AG04450 (cell line): ENCODE measurements around the gene FLYWCH1. TPM values are rescaled to one million over a fixed set of nuclear protein-coding genes. Genes with fewer than 3 reads are reported as not detected.

ENCODE experiments used
- CTCF ChIA-PET: fragments of 300-600, 350-600 bp; formaldehyde crosslinking; extraction: SDS; loops from one replicate; lab custom pipeline; 2022; ENCODE audit warnings: antibody characterized with exemption, inconsistent platforms; lab: Charles Lee
- POLR2A ChIA-PET: fragments of 350-600 bp; formaldehyde crosslinking; extraction: SDS; loops from one replicate; lab custom pipeline; 2021; ENCODE audit warnings: antibody characterized with exemption, inconsistent platforms; lab: Yijun Ruan, JAX
- DNase-seq: peaks from one replicate; pipeline ENCODE4 v3.0.0-alpha.2; 2011; ENCODE audit warnings: low read depth, low spot score
- H3K27ac ChIP-seq: one replicate; pipeline ENCODE4 v1.5.1; 2012; ENCODE audit warnings: low read depth, low read length, control low read depth
- H3K27me3 ChIP-seq: one replicate; pipeline ENCODE4 v1.6.0; 2012; ENCODE audit warnings: low read length; ENCODE audit not compliant: control insufficient read depth, insufficient read depth
- H3K4me3 ChIP-seq: 2 replicates; pipeline ENCODE4 v1.5.1; 2011; ENCODE audit warnings: mild to moderate bottlenecking, low read depth, low read length, control low read depth
- H3K9me3 ChIP-seq: 2 replicates; pipeline ENCODE4 v1.5.1; 2012; ENCODE audit warnings: low read length; ENCODE audit not compliant: control insufficient read depth, insufficient read depth
- CTCF ChIP-seq: IDR thresholded peaks from 2 replicates; pipeline ENCODE4 v1.5.1; 2011; ENCODE audit warnings: low read depth, low read length, control low read depth, inconsistent platforms
- polyA plus RNA-seq: library from polyadenylated mRNA; depleted of rRNA; stranded (reverse); fragments of >200 nt; gene quantifications from 2 replicates; pipeline ENCODE4 v1.2.3, GENCODE V29; 2011

Gene FLYWCH1
- polyA plus RNA-seq, 1 experiment = 15.1 TPM

- Histone ChIP-seq H3K27ac (peak overlapping the region; percentile 70), H3K9me3 (no peaks in the 10 kb centered on the region; the same call in 1 of the 2 replicates), H3K4me3 (peak overlapping the region; percentile 75), H3K27me3 (no peaks in the 10 kb centered on the region)
- CTCF ChIA-PET = interaction anchor here (0.9 to 1.0 kb wide), 2 partner anchors 17 to 23 kb away, joined by 3 to 4 read pairs; no protein-coding TSS in a partner anchor
- POLR2A ChIA-PET = interaction anchor here (0.7 kb wide), 1 partner anchor 22 kb away, joined by 5 read pairs; the partner anchor contains the start of gene FLYWCH2
- TF ChIP-seq CTCF = peak; percentile 82
- DNase-seq = peak; percentile 55
These were observed 7.4 kb upstream of the FLYWCH1 start for GRCh38 chr16:2904100-2904921.

GRCh38 chr16:2904922-2905240 lies 6.8 kb upstream of the FLYWCH1 start:
- ChIA-PET POLR2A (interaction anchor here (1.0 to 1.7 kb wide), 3 partner anchors 22 to 152 kb away, joined by 4 to 11 read pairs (median 5); partner anchors contain the start of genes FLYWCH2 and SRRM2), CTCF (no interaction called here)
- H3K9me3 ChIP-seq = no peaks in the 10 kb centered on the region; the same call in 1 of the 2 replicates
- no peak for TF ChIP-seq CTCF
- peak overlapping the region; percentile 75 for H3K4me3 ChIP-seq
- no peak for DNase-seq
- H3K27me3 ChIP-seq = no peaks in the 10 kb centered on the region
- peak overlapping the region; percentile 31 for H3K27ac ChIP-seq

GRCh38 chr16:2905241-2905987 lies 6.3 kb upstream of the FLYWCH1 start:
- ChIA-PET CTCF (interaction anchor here (0.6 to 1.2 kb wide), 5 partner anchors 10 to 66 kb away, joined by 3 to 7 read pairs (median 4); no protein-coding TSS in a partner anchor), POLR2A (interaction anchor here (0.5 to 1.7 kb wide), 13 partner anchors 13 to 302 kb away, joined by 3 to 11 read pairs (median 4); partner anchors contain the start of genes FLYWCH2, PKMYT1, PRSS41 and SRRM2)
- peak; percentile 99 for DNase-seq
- no peaks in the 10 kb centered on the region; the same call in 1 of the 2 replicates for H3K9me3 ChIP-seq
- no peak for TF ChIP-seq CTCF
- peak overlapping the region; percentile 31 for H3K27ac ChIP-seq
- H3K4me3 ChIP-seq = peak overlapping the region; percentile 75
- H3K27me3 ChIP-seq = no peaks in the 10 kb centered on the region

- Histone ChIP-seq H3K27me3 (no peaks in the 10 kb centered on the region), H3K27ac (no peak overlapping the region), H3K4me3 (no peak overlapping the region), H3K9me3 (no peaks in the 10 kb centered on the region; the same call in 1 of the 2 replicates)
- ChIA-PET POLR2A (interaction anchor here (0.5 to 1.7 kb wide), 14 partner anchors 12 to 303 kb away, joined by 3 to 11 read pairs (median 4); partner anchors contain the start of genes FLYWCH2, PKMYT1, PRSS41 and SRRM2), CTCF (interaction anchor here (0.6 to 1.2 kb wide), 5 partner anchors 9 to 66 kb away, joined by 3 to 7 read pairs (median 4); no protein-coding TSS in a partner anchor)
- no peak for TF ChIP-seq CTCF
- no peak for DNase-seq
These were observed 5.7 kb upstream of the FLYWCH1 start for GRCh38 chr16:2905988-2906387.
